IMR-90 (cell line): Measurements from ENCODE around the gene CBX5. TPM values are rescaled to one million over a fixed set of nuclear protein-coding genes. Genes with fewer than 3 reads are reported as not detected.

Experiments used
- ATAC-seq: fragments of 200-7000 bp; cut with Tn5 transposase; 2 replicates; pipeline ENCODE4 v1.9.1; 2020; ENCODE audit warnings: low read depth, mild to moderate bottlenecking, moderate library complexity
- BruUV-seq: library from RNA; stranded (reverse); fragments of 400-500 nt; replicated peaks from 2 replicates; lab custom pipeline; 2021; lab: Mats Ljungman, UMichigan
- CTCF ChIA-PET: fragments of 300-600 bp; formaldehyde crosslinking; extraction: SDS; loops from one replicate; lab custom pipeline; 2021; ENCODE audit warnings: antibody characterized with exemption; lab: Yijun Ruan, JAX
- POLR2A ChIA-PET: fragments of 300-600 bp; sonication (Branson Sonifier 250); formaldehyde crosslinking; loops from one replicate; lab custom pipeline; 2022; ENCODE audit warnings: antibody characterized with exemption; ENCODE audit not compliant: unreplicated experiment; lab: Charles Lee
- DNase-seq: peaks from one replicate; pipeline ENCODE4 v3.0.0; 2013
- H2AFZ ChIP-seq: replicated peaks from 2 replicates; pipeline ENCODE3; 2013; ENCODE audit warnings: low read length, mild to moderate bottlenecking; ENCODE audit not compliant: poor library complexity
- H2AK5ac ChIP-seq: 2 replicates; pipeline ENCODE4 v1.6.1; 2013; ENCODE audit warnings: low read depth, low read length, inconsistent platforms
- H2AK9ac ChIP-seq: replicated peaks from 2 replicates; pipeline ENCODE3; 2013; ENCODE audit warnings: mild to moderate bottlenecking, low read depth, low read length, moderate library complexity; ENCODE audit not compliant: poor library complexity
- H2BK120ac ChIP-seq: 2 replicates; pipeline ENCODE4 v1.6.1; 2013; ENCODE audit warnings: low read depth, low read length, inconsistent platforms
- H2BK15ac ChIP-seq: 3 replicates; pipeline ENCODE4 v1.6.1; 2013; ENCODE audit warnings: low read depth, low read length, inconsistent platforms
- H2BK20ac ChIP-seq: 2 replicates; pipeline ENCODE4 v1.6.1; 2013; ENCODE audit warnings: low read depth, mild to moderate bottlenecking, inconsistent platforms, low read length, moderate library complexity
- H2BK5ac ChIP-seq: 2 replicates; pipeline ENCODE4 v1.6.1; 2013; ENCODE audit warnings: mild to moderate bottlenecking, low read depth, low read length, inconsistent platforms; ENCODE audit not compliant: poor library complexity, severe bottlenecking
- H3K14ac ChIP-seq: replicated peaks from 2 replicates; pipeline ENCODE4 v1.6.1; 2013; ENCODE audit warnings: low read depth, low read length, inconsistent platforms
- H3K18ac ChIP-seq: 2 replicates; pipeline ENCODE4 v1.6.1; 2013; ENCODE audit warnings: low read depth, low read length, control low read depth
- H3K23ac ChIP-seq: 2 replicates; pipeline ENCODE4 v1.6.1; 2013; ENCODE audit warnings: low read depth, low read length, inconsistent platforms
- H3K27ac ChIP-seq: 2 replicates; pipeline ENCODE4 v1.5.1; 2013; ENCODE audit warnings: mild to moderate bottlenecking, control low read depth, low read length; ENCODE audit not compliant: insufficient read depth
- H3K27me3 ChIP-seq: 2 replicates; pipeline ENCODE4 v1.6.1; 2013; ENCODE audit warnings: low read length; ENCODE audit not compliant: control insufficient read depth, insufficient read depth
- H3K36me3 ChIP-seq: 2 replicates; pipeline ENCODE4 v1.6.1; 2013; ENCODE audit warnings: low read length, mixed read lengths; ENCODE audit not compliant: control insufficient read depth, insufficient read depth
- H3K4ac ChIP-seq: 2 replicates; pipeline ENCODE4 v1.6.1; 2013; ENCODE audit warnings: low read depth, low read length, inconsistent platforms
- H3K4me1 ChIP-seq: 2 replicates; pipeline ENCODE4 v1.6.1; 2013; ENCODE audit warnings: low read length, mixed read lengths; ENCODE audit not compliant: control insufficient read depth, insufficient read depth
- H3K4me2 ChIP-seq: 2 replicates; pipeline ENCODE4 v1.6.1; 2013; ENCODE audit warnings: low read depth, mild to moderate bottlenecking, control low read depth, low read length, moderate library complexity
- H3K4me3 ChIP-seq: 2 replicates; pipeline ENCODE4 v1.5.1; 2013; ENCODE audit warnings: low read depth, mild to moderate bottlenecking, control low read depth, low read length, moderate library complexity; ENCODE audit not compliant: insufficient read depth
- H3K56ac ChIP-seq: 2 replicates; pipeline ENCODE4 v1.6.1; 2013; ENCODE audit warnings: low read length, inconsistent platforms; ENCODE audit not compliant: insufficient read depth; ENCODE audit errors: extremely low read depth
- H3K79me1 ChIP-seq, 2 experiments: 2 replicates each; pipeline ENCODE4 v1.6.1; 2013; ENCODE audit warnings: low read length in 2 of 2, inconsistent platforms in 1 of 2, low read depth in 1 of 2
- H3K9ac ChIP-seq: 2 replicates; pipeline ENCODE4 v1.6.1; 2013; ENCODE audit warnings: low read depth, low read length, control low read depth
- H3K9me1 ChIP-seq: 2 replicates; pipeline ENCODE4 v1.6.1; 2013; ENCODE audit warnings: low read length, inconsistent platforms; ENCODE audit not compliant: insufficient read depth
- H3K9me3 ChIP-seq: 2 replicates; pipeline ENCODE4 v1.6.1; 2013; ENCODE audit warnings: low read length; ENCODE audit not compliant: control insufficient read depth, insufficient read depth
- H4K20me1 ChIP-seq: 2 replicates; pipeline ENCODE4 v1.6.1; 2013; ENCODE audit warnings: low read length, inconsistent platforms; ENCODE audit not compliant: insufficient read depth
- H4K5ac ChIP-seq: 2 replicates; pipeline ENCODE4 v1.6.1; 2013; ENCODE audit warnings: mild to moderate bottlenecking, low read depth, low read length, control low read depth
- H4K8ac ChIP-seq, 2 experiments: 2 replicates each; pipeline ENCODE4 v1.6.1; 2013; ENCODE audit warnings: low read depth in 2 of 2, low read length in 2 of 2, control low read depth in 1 of 2, inconsistent platforms in 1 of 2
- H4K91ac ChIP-seq: 2 replicates; pipeline ENCODE4 v1.6.1; 2013; ENCODE audit warnings: low read depth, low read length, inconsistent platforms; ENCODE audit not compliant: insufficient read depth
- CEBPB ChIP-seq: IDR thresholded peaks from 2 replicates; pipeline ENCODE4 v1.6.1; 2012; ENCODE audit warnings: low read depth, low read length, improper control_type of control experiment
- CHD1 ChIP-seq: IDR thresholded peaks from 2 replicates; pipeline ENCODE4 v1.6.1; 2012; ENCODE audit warnings: low read depth, low read length, improper control_type of control experiment
- MAZ ChIP-seq: IDR thresholded peaks from 2 replicates; pipeline ENCODE4 v1.6.1; 2012; ENCODE audit warnings: low read depth, mild to moderate bottlenecking, low read length, improper control_type of control experiment, moderate library complexity, borderline replicate concordance
- MXI1 ChIP-seq: IDR thresholded peaks from 2 replicates; pipeline ENCODE4 v1.6.1; 2012; ENCODE audit warnings: low read depth, mild to moderate bottlenecking, low read length, moderate library complexity, borderline replicate concordance
- RAD21 ChIP-seq: IDR thresholded peaks from 2 replicates; pipeline ENCODE4 v1.6.1; 2012; ENCODE audit warnings: low read length, improper control_type of control experiment
- RCOR1 ChIP-seq: IDR thresholded peaks from 2 replicates; pipeline ENCODE4 v1.6.1; 2012; ENCODE audit warnings: mild to moderate bottlenecking, low read length, improper control_type of control experiment; ENCODE audit not compliant: insufficient replicate concordance
- RFX5 ChIP-seq: IDR thresholded peaks from 2 replicates; pipeline ENCODE4 v1.8.0; 2012; ENCODE audit warnings: low read depth, mild to moderate bottlenecking, low read length, moderate library complexity
- SMC3 ChIP-seq: fragments of 150-350 bp; IDR thresholded peaks from 2 replicates; pipeline ENCODE4 v1.6.1; 2016; ENCODE audit warnings: low read depth, mild to moderate bottlenecking, antibody characterized with exemption, low read length, moderate library complexity
- WGBS, 2 experiments: methylation state at CpG; one replicate each; pipeline versions ENCODE4 v1.1.5 to v1.1.7; 2013; ENCODE audit warnings: missing lambda C conversion rate in 2 of 2; ENCODE audit not compliant: insufficient read length in 1 of 2; ENCODE audit errors: extremely low coverage in 2 of 2; 5-methylcytosine and 5-hydroxymethylcytosine counted together
- dilution Hi-C: fragments of 300-500 bp; cut with HindIII; formaldehyde crosslinking; loops from one replicate; pipeline ENCODE4 v1.14.3; 2018; ENCODE audit warnings: low sequenced_read_pairs; ENCODE audit not compliant: unreplicated experiment
- in situ Hi-C: fragments of 300-500 bp; cut with MboI; formaldehyde crosslinking; loops from 3 replicates; pipeline ENCODE4 v1.14.3; 2019; ENCODE audit warnings: low sequenced_read_pairs, inconsistent platforms, mixed read lengths
- intact Hi-C: fragments of 100-400 bp; cut with micrococcal nuclease; formaldehyde crosslinking; loops from 2 replicates; pipeline ENCODE4 v1.10.0; 2022
- polyA plus RNA-seq, 3 experiments: library from polyadenylated mRNA; depleted of rRNA; stranded (reverse); fragments of >200 nt; gene quantifications; 2 replicates each; pipeline ENCODE4 v1.2.3, GENCODE V29; 2012; ENCODE audit warnings: low replicate concordance in 1 of 3
- total RNA-seq: library from RNA; depleted of rRNA; stranded (reverse); fragments of >200 nt; gene quantifications from 2 replicates; pipeline ENCODE4 v1.2.3, GENCODE V29; 2012
- TF ChIP-seq, protein P1 (sequence below): conservative IDR thresholded peaks from 2 replicates; pipeline ENCODE4 v1.5.1; 2012; ENCODE audit warnings: mild to moderate bottlenecking, low read depth, low read length, improper control_type of control experiment
- TF ChIP-seq, protein P2 (sequence below): fragments of 150-350 bp; IDR thresholded peaks from 2 replicates; pipeline ENCODE4 v1.6.1; 2016; ENCODE audit warnings: low read depth, mild to moderate bottlenecking, low read length, moderate library complexity, borderline replicate concordance

Gene CBX5
- total and polyA plus RNA-seq, 2 of the 4 experiments (the other 2 are of a cell fraction) = 18.0 to 40.9 TPM

DNA sequence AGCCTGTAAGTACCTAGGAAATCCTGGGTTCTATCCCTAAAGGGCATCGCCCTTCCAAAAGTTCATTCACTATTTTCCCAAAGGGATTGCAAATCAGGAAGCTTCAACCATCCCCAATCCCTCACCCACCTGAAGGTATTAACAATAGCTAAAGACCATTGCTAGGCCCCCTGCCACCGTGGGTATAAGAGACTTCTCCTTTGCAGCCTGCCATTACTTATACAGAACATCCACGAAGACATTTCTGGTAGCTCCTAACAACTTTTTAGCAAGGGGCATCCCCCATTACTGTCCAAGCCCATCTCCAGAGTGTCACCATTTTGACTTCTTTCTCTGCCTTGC lies 90.8 kb downstream of the CBX5 start:
- TF ChIP-seq CHD1 (no peak), RFX5 (no peak), CEBPB (no peak), RAD21 (no peak), SMC3 (no peak), RCOR1 (no peak), MAZ (no peak), MXI1 (no peak)
- TF ChIP-seq, protein P1, sequence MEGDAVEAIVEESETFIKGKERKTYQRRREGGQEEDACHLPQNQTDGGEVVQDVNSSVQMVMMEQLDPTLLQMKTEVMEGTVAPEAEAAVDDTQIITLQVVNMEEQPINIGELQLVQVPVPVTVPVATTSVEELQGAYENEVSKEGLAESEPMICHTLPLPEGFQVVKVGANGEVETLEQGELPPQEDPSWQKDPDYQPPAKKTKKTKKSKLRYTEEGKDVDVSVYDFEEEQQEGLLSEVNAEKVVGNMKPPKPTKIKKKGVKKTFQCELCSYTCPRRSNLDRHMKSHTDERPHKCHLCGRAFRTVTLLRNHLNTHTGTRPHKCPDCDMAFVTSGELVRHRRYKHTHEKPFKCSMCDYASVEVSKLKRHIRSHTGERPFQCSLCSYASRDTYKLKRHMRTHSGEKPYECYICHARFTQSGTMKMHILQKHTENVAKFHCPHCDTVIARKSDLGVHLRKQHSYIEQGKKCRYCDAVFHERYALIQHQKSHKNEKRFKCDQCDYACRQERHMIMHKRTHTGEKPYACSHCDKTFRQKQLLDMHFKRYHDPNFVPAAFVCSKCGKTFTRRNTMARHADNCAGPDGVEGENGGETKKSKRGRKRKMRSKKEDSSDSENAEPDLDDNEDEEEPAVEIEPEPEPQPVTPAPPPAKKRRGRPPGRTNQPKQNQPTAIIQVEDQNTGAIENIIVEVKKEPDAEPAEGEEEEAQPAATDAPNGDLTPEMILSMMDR = no peak
- TF ChIP-seq, protein P2, sequence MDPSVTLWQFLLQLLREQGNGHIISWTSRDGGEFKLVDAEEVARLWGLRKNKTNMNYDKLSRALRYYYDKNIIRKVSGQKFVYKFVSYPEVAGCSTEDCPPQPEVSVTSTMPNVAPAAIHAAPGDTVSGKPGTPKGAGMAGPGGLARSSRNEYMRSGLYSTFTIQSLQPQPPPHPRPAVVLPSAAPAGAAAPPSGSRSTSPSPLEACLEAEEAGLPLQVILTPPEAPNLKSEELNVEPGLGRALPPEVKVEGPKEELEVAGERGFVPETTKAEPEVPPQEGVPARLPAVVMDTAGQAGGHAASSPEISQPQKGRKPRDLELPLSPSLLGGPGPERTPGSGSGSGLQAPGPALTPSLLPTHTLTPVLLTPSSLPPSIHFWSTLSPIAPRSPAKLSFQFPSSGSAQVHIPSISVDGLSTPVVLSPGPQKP = no peak
- intact Hi-C loops = no loop called here
- DNase-seq = no peak
- Histone ChIP-seq H3K9ac (no peak overlapping the region), H2BK5ac (no peak overlapping the region), H2BK20ac (no peak overlapping the region), H3K79me1 (peaks cover 12 to 23% of the 10 kb centered on the region in 2 experiments), H3K23ac (no peak overlapping the region), H3K4ac (no peak overlapping the region), H3K27ac (no peak overlapping the region), H3K9me1 (peaks cover 8% of the 10 kb centered on the region), H4K20me1 (no peaks in the 10 kb centered on the region), H4K8ac (peak overlapping the region; percentile 70 to 98), H2AK9ac (no peak overlapping the region), H2AK5ac (no peak overlapping the region), H3K18ac (no peak overlapping the region), H3K36me3 (peaks cover 2% of the 10 kb centered on the region; the same call in 1 of the 2 replicates), H4K91ac (no peak overlapping the region), H3K9me3 (no peaks in the 10 kb centered on the region), H3K27me3 (peaks cover 13% of the 10 kb centered on the region), H3K56ac (no peak overlapping the region), H3K4me2 (peak overlapping the region; percentile 83), H4K5ac (peak overlapping the region; percentile 96), H3K4me3 (no peak overlapping the region; the same call in 1 of the 2 replicates), H2AFZ (peak overlapping the region; percentile 64), H3K14ac (no peak overlapping the region), H2BK120ac (no peak overlapping the region), H3K4me1 (no peaks in the 10 kb centered on the region), H2BK15ac (no peak overlapping the region)
- dilution Hi-C loops = no loop called here
- 0% methylated on average over 1 of the region's 3 CpGs; no CpG with 5 or more reads in 1 of the 2 experiments for WGBS, 2 experiments
- ChIA-PET POLR2A (no interaction called here), CTCF (interaction anchor here (0.6 to 1.9 kb wide), 5 partner anchors 12 to 403 kb away, joined by 3 to 6 read pairs (median 3); no protein-coding TSS in a partner anchor)
- no peak for ATAC-seq
- no TSS peak for BruUV-seq
- in situ Hi-C loops = no loop called here
